Medulla oblongata (tissue), 1 donor: ENCODE results near the gene IFT25.

Experiments used
- DNase-seq: peaks from one replicate; pipeline ENCODE4 v3.0.0-alpha.2; 2015; ENCODE audit errors: extremely low spot score

Gene IFT25

GRCh38 chr1:53957194-53957818, 11.8 kb upstream of the IFT25 start:
- DNase-seq: no peak

- no peak for DNase-seq
Observed at GRCh38 chr1:53956308-53957168, 11.0 kb upstream of the IFT25 start.

DNA sequence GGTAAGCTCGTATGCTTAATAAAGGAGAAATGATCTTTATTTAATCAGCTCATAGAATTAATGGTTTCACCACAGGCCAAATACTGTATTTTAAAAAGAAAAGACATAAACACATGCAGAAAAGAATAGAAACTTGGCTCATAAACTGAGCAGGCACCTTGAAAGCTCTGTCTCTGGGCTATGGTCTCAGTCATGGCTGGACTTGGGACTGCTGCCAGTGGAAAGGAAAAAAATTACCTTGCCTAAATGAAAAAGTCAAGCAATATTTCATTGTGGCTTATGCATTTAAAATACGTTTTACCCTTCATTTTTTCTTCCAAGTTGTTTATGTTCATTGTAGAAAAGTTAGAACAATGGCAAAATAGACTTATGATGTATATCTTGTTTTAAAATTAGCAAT, 8.6 kb upstream of the IFT25 start:
- DNase-seq: no peak

DNA sequence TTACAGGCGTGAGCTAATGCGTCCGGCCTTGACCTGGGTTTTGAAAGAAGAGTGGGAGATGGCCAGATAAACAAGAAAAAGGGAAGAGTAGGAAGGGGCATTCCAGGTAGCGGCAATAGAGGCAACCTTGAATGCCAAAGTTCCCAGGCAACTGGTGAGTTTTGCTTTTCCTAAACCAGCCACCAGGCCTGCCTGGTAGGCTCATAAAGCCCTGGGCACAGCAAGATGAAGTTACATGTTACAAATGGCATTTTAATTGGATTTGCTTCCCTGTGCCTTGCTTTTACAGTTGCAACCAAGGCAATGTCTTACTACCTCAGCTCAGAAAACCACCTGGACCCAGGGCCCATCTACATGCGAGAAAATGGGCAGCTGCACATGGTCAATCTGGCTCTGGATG, 6.2 kb upstream of the IFT25 start:
- no peak for DNase-seq

DNA sequence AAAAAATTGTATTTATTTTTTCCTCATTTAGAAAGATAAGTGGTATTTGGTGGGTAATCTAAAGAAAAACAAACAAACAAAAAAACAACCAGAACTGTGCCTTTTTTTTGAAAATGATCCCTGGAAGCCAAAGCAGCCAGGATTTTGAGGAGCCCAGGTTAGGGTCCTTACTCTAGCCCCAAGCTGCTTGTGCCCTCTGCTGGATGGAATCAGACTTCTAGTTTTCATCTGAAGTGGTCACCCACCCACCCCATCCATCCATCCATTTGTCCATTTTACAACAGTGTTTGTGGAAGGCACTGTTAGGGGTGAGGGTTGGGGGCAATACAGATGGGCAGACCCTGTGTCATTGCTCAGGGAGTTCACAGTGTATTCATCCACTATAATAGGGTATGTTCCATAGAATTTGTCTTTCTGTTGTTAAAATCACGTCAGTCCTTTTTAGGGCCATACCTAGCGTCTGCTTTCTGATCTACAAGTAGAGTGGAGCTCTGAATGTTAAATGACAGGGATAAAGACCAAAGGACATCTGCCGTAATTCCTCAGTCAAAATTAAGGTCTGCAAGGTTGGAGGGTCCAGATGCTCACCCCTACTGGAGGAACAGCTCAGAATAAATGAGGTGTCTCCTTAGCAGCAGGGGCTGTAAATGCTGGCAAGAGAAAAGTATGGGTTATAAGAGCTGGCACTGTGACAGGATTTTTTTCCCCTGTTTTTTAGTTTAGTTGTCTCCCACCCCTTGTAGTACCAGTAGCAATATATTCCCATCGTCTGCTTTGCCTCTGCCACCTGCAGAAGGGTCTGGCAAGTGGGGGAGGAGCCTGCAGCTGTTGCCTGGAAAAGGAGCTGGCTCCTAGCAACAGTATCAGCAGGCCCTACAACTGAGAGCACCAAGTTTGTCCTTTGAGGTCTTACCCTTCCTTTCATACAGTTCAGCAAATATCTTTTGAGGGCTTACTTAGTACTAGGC, 3.8 kb upstream of the IFT25 start:
- DNase-seq: peak; percentile 45

DNA sequence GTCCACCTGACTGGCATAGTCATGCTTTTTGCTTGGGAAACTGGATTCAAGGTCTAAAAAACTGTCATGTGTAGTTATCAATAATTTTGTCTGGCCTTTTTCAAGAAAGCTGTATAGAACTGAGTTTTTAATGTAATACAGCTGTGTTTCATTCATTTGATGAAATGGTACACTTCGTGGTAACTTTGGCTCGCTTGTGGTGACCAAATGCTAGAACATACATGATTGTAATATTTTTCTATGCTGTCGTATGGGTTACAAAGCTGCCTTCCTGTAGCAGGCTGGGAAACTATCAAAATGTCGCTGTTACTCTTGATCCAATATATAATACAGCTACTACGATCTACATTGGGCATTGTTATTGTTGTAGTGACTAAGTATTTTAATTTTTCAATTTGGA, 2.8 kb upstream of the IFT25 start:
- no peak for DNase-seq

- DNase-seq: no peak
Observed at GRCh38 chr1:53947172-53947907, 1.8 kb upstream of the IFT25 start.

DNA sequence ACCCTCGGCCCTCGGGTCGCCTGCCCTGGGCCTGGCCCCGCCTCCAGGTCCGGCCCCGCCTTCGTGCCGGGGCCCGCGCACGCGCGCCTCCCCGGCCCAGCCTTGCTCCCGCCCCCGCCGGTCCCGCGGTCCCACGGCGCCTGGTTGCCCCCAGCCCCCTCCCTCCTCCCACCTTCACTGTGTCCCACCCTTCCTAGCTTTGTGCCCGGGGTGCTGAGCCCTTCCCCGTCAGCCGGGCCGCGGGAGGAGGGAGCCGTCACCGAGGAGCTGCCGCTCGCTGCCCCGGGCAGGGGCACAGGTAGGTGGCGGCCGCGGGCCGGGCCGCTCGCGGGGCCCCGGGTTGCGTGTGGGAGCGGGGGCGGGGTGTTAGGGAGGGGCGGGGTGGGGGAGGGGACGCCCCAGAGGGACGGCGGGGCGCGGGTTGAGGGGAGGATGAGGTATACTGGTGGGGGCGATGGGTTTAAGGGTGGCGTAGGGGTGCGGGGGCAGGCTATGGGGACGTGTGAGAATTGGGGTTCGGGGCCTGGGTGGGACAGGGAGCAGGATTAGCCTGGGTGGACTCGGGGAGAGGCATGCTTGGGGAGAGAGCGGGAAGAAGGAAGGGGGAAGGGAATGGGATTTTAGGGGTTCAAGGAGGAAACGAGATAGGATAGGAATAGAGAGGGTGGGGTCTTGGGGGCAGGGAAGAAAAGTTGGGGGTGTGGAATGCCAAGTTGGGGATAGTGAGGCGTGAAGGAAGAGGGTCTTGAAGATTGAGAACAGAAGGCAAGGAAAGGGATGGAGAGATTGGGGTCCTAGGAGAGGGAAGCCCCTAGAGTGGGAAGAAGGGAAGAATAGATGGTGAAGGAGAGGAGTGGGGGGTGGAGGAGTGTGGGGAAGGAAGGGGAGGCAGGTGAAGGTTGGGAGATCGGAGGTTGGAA, 1.0 kb upstream of the IFT25 start, which contains the start of gene LRRC42:
Gene LRRC42 (plus strand): TSS at position 99 of the 920 bp plus-strand sequence. CDS start 5,650 bp downstream, outside the sequence.
- DNase-seq: peak; percentile 92

DNA sequence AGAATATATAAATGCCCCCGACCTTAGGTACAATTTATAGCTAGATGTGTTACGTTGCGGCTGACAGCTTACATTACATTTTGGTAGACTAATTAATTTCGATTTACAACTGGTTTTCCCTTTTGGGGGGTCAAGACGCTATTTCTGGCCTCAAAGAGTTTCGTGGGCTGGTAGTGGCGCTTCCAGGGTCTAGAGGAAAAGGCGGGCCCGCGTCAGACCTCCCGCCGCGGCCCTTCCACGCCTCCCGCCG, 391 bp downstream of the IFT25 start:
- no peak for DNase-seq

GRCh38 chr1:53944469-53945182, 873 bp downstream of the IFT25 start:
- no peak for DNase-seq

- DNase-seq: no peak
Observed at GRCh38 chr1:53943490-53944043, 1.9 kb downstream of the IFT25 start.

GRCh38 chr1:53943090-53943489, 2.4 kb downstream of the IFT25 start:
- DNase-seq: no peak

- no peak for DNase-seq
Observed at GRCh38 chr1:53942127-53942957, 3.2 kb downstream of the IFT25 start.

DNA sequence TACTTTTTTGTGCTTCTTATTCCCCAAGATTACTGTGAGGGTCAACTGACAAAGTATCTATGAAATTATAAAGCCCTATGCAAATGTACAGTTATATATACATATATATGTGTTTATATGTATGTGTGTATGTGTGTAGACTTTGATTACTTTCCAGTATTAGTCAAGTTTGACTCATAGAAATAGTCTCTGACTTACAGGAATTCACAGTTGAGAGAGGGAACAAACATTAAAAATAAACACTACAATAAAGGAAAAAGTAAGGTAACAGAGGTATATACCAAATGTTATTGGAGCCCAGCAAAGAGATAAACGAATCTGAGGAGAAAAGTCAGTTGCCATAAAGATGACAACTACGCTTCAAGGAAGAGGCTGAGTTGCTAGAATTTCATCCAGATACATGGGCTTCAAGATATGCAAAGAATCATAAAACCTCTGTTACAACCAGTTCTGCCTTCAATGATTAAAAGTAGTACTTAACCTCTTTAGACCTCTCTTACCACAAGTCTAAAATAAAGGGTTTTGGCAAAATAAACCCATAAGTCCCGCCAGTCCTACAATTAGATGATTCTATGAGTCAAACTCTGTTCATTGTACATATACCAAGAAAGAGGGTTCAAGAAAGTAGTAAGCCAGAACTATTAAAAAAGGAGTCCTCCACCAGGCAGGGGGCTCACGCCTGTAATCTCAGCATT, 7.2 kb downstream of the IFT25 start:
- no peak for DNase-seq

- DNase-seq: no peak
Observed at GRCh38 chr1:53936430-53936829, 9.1 kb downstream of the IFT25 start.

DNA sequence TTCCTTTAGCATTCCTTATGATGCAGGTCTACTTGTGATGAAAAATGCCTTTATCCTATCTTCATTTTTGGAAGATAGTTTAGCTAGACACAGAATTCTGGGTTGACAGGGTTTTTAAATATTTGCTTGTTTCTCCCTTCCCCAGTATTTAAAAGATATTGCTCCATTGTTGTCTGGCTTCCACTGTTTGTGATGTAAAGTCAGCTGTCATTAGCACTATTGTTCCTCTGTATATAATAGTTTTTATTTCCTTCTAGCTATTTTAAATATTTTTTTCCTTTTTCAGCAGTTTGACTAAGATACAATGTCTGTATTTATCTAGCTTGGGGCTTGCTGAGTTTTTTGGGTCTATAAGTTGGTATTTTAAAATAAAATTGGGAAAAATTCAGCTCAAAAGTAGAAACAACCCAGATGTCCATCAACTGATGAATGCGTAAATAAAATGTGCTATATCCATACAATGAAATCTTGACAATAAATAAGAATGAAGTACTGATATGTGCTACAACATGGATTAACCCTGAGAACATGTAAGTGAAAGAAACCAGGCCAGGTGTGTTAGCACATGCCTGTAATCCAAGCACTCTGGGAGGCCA, 11.2 kb downstream of the IFT25 start:
- DNase-seq: no peak

DNA sequence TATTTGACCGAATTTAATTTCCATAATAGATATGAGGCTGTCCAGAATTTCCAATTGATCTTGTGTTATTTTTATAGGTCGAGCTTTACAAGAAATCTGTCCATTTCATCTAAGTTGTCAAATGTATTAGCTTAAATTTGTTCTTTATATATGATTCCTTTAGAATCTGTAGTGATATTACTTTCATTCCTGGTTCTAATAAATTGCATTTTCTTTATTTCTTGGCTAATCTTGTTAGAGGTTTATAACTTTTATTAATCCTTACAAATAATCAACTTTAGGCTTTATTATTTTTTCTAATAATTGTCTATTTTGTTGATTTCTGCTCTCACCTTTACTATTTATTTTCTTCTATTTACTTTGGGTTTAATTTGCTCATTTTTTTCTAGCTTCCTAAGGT, 14.0 kb downstream of the IFT25 start:
- DNase-seq: no peak

DNA sequence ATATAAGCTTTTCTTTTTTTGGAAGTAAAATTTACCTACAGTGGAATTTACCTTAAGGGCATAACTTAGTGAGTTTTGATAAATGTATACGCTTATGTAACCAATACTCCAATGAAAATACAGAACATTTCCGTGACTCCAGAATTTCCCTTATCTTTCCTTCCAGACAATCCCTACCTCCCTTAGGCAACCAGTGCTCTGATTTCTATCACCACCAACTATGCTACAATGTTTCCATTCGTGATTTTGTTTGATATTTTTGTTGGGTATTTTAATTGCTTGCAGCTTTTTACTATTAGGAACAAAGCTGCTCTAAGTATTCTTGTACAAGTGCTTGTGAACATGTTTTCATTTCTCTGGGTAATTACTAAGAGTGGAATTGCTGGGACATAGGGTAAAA, 14.6 kb downstream of the IFT25 start:
- DNase-seq: no peak
